Measurements from ENCODE around the gene SPAG16.

Gene SPAG16

GRCh38 chr2:214389334-214389733, 1105.1 kb downstream of the SPAG16 start:
- DNase-seq, result no peak

- DNase-seq, result no peak
Measured at GRCh38 chr2:214393796-214394195, 1109.5 kb downstream of the SPAG16 start.

GRCh38 chr2:214395040-214395439, 1110.8 kb downstream of the SPAG16 start:
- DNase-seq, result no peak

GRCh38 chr2:214401580-214401979, 1117.3 kb downstream of the SPAG16 start:
- no peak for DNase-seq

- no peak for DNase-seq
Measured at GRCh38 chr2:214410128-214410775, 1126.0 kb downstream of the SPAG16 start.

- DNase-seq, result peak; percentile 33
Measured at GRCh38 chr2:214410918-214411554, 1126.8 kb downstream of the SPAG16 start, which contains the start of gene VWC2L. Gene VWC2L (plus strand): TSS chr2:214411054. CDS start chr2:214414194, 3,140 bp downstream.

GRCh38 chr2:214412679-214413078, 1128.4 kb downstream of the SPAG16 start:
- no peak for DNase-seq

GRCh38 chr2:214436470-214436869, 1152.2 kb downstream of the SPAG16 start:
- no peak for DNase-seq

GRCh38 chr2:214450118-214450894, 1166.0 kb downstream of the SPAG16 start:
- no peak for DNase-seq

GRCh38 chr2:214451516-214452275, 1167.4 kb downstream of the SPAG16 start:
- no peak for DNase-seq
